Stomach smooth muscle (tissue), 2 donors: ENCODE measurements around the gene TIMM17A.
"Not testable (repeated sequence)": the region's sequence is repeated elsewhere in the genome, so short reads cannot be mapped to it uniquely, and the experiment has no call there.

Source experiments
- H3K27ac ChIP-seq: one replicate; pipeline ENCODE4 v1.7.0; 2013; ENCODE audit warnings: mild to moderate bottlenecking, low read length, inconsistent platforms
- H3K27me3 ChIP-seq, 2 donors: one replicate each; pipeline ENCODE4 v1.7.0; 2013; ENCODE audit warnings: low read length in 2 of 2; ENCODE audit not compliant: insufficient read depth in 2 of 2, control insufficient read depth in 1 of 2
- H3K36me3 ChIP-seq, 2 donors: one replicate each; pipeline ENCODE4 v1.7.0; 2013; ENCODE audit warnings: low read length in 2 of 2; ENCODE audit not compliant: control insufficient read depth in 2 of 2, insufficient read depth in 2 of 2
- H3K4me1 ChIP-seq: one replicate; pipeline ENCODE4 v1.7.0; 2013; ENCODE audit warnings: low read length; ENCODE audit not compliant: control insufficient read depth, insufficient read depth
- H3K4me3 ChIP-seq, 2 donors: one replicate each; pipeline ENCODE4 v1.7.0; 2013; ENCODE audit warnings: low read length in 2 of 2
- H3K9ac ChIP-seq, 2 donors: one replicate each; pipeline ENCODE4 v1.7.0; 2013; ENCODE audit warnings: low read length in 2 of 2, mild to moderate bottlenecking in 1 of 2
- H3K9me3 ChIP-seq, 2 donors: one replicate each; pipeline ENCODE4 v1.7.0; 2013; ENCODE audit warnings: low read length in 2 of 2; ENCODE audit not compliant: control insufficient read depth in 2 of 2
- donor health status: healthy.
- donor health status: Pancreatic carcinoma.

TIMM17A gene

GRCh38 chr1:201939574-201939973 is 15.7 kb upstream of the TIMM17A start:
- peaks cover 39% of the 10 kb centered on the region for H3K4me1 ChIP-seq
- peak overlapping the region; percentile 32 to 55 for H3K9ac ChIP-seq
- H3K27ac ChIP-seq = peak overlapping the region; percentile 76
- H3K4me3 ChIP-seq = peak overlapping the region; percentile 47 to 65
- H3K27me3 ChIP-seq = no peaks in the 10 kb centered on the region
- peaks cover 21 to 29% of the 10 kb centered on the region in 2 donors for H3K36me3 ChIP-seq
- no peaks in the 10 kb centered on the region for H3K9me3 ChIP-seq

DNA sequence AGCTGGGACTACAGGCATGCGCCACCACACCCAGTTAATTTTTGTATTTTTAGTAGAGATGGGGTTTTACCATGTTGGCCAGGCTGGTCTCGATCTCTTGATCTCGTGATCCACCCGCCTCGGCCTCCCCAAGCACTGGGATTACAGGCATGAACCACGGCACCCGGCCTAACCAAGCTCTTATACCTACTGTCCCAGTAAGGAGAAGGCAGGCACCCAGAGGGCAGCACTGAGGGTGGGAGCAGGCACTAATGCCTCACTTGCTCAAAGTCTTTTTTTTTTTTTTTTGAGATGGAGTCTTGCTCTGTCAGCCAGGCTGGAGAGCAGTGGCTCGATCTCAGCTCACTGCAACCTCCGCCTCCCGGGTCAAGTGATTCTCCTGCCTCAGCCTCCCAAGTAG is 15.0 kb upstream of the TIMM17A start:
- not testable (repeated sequence) for H3K9ac ChIP-seq, H3K9me3 ChIP-seq, H3K27me3 ChIP-seq
- Histone ChIP-seq H3K36me3 (peaks cover 21 to 29% of the 10 kb centered on the region in 2 donors), H3K4me1 (peaks cover 39% of the 10 kb centered on the region), H3K4me3 (peak overlapping the region in 1 of 2 donors; percentile 65), H3K27ac (peak overlapping the region; percentile 76)

DNA sequence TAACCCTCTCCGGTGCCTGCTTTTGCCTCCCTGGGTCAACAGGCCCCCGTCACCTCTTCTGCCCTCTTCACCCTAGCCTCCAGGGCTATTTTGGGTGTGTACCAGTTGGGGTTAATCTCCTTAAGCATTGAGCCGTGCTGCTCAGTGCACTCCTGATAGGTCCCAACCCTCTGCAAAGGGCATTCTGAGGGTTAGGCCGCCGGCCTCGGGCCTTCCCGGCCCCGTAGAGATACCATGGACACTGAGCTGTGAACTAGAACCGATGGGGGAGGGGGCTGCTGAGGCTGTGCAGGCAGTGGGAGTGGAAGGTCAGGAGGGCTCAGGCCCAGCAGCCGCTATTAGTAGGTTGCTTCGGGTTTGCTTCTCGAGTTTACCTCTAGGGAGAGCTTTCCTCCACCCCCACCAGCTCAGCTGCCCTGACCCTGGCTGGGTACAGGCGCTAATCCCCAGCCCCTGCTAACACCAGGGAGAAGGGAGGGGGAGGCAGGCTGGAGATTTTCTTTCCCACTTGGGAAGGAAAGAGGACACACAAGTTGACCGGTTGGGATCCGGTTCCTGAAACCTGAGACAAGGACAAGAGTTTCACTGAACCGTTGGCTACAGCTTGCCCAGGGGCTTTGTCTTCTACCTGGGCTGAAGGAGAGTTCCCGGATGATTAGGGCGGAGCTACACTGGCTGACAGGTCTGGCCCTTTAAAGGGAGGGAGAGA is 13.7 kb upstream of the TIMM17A start:
- peak overlapping the region; percentile 60 to 99 for H3K4me3 ChIP-seq
- H3K9ac ChIP-seq = peak overlapping the region; percentile 63 to 85
- no peaks in the 10 kb centered on the region for H3K9me3 ChIP-seq
- H3K27ac ChIP-seq = peak overlapping the region; percentile 82
- no peaks in the 10 kb centered on the region for H3K27me3 ChIP-seq
- peaks cover 37% of the 10 kb centered on the region for H3K4me1 ChIP-seq
- H3K36me3 ChIP-seq = peaks cover 25 to 26% of the 10 kb centered on the region in 2 donors

GRCh38 chr1:201942129-201942495 is 13.2 kb upstream of the TIMM17A start:
- Histone ChIP-seq H3K4me3 (peak overlapping the region; percentile 60 to 99), H3K9me3 (no peaks in the 10 kb centered on the region), H3K4me1 (peaks cover 38% of the 10 kb centered on the region), H3K36me3 (peaks cover 21% of the 10 kb centered on the region in 2 donors), H3K27me3 (no peaks in the 10 kb centered on the region), H3K9ac (peak overlapping the region; percentile 63 to 85), H3K27ac (peak overlapping the region; percentile 82)

GRCh38 chr1:201944002-201944401 is 11.3 kb upstream of the TIMM17A start:
- Histone ChIP-seq H3K4me3 (peak overlapping the region; percentile 98 to 99), H3K36me3 (peaks cover 17 to 21% of the 10 kb centered on the region in 2 donors), H3K9me3 (no peaks in the 10 kb centered on the region), H3K4me1 (peaks cover 37% of the 10 kb centered on the region), H3K27ac (peak overlapping the region; percentile 100), H3K9ac (peak overlapping the region; percentile 99 to 100), H3K27me3 (no peaks in the 10 kb centered on the region)

DNA sequence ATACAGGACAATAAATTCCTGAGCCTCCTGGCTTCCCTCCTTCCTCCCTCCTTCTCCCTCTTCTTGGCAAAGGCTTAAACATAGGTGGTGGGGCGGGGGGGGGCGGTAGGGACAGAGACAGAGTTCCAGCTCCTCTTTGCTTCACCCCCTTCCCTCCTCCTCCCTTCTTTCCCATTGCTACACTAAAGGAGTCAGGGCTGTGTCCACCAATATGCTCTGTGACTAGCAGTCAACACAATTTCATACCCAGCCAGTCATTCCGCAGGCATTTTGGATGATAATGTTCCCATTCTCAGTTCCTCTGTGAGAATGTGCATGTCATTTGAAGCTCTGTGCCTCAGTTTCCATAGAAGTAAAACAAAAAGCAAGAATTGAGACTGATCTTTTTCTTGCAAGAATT is 10.7 kb upstream of the TIMM17A start:
- Histone ChIP-seq H3K36me3 (peaks cover 14 to 19% of the 10 kb centered on the region in 2 donors), H3K9me3 (no peaks in the 10 kb centered on the region), H3K27ac (peak overlapping the region; percentile 100), H3K4me3 (peak overlapping the region; percentile 98 to 99), H3K27me3 (no peaks in the 10 kb centered on the region), H3K9ac (peak overlapping the region; percentile 99 to 100), H3K4me1 (peaks cover 31% of the 10 kb centered on the region)

- H3K9ac ChIP-seq = peak overlapping the region; percentile 99 to 100
- peaks cover 29% of the 10 kb centered on the region for H3K4me1 ChIP-seq
- peak overlapping the region; percentile 100 for H3K27ac ChIP-seq
- H3K9me3 ChIP-seq = no peaks in the 10 kb centered on the region
- peaks cover 14 to 16% of the 10 kb centered on the region in 2 donors for H3K36me3 ChIP-seq
- peak overlapping the region; percentile 98 to 99 for H3K4me3 ChIP-seq
- no peaks in the 10 kb centered on the region for H3K27me3 ChIP-seq
Measured at GRCh38 chr1:201945157-201945556, 10.1 kb upstream of the TIMM17A start.

- Histone ChIP-seq H3K9ac (peak overlapping the region; percentile 99 to 100), H3K9me3 (no peaks in the 10 kb centered on the region), H3K36me3 (peaks cover 14 to 16% of the 10 kb centered on the region in 2 donors), H3K4me1 (peaks cover 23% of the 10 kb centered on the region), H3K27me3 (no peaks in the 10 kb centered on the region), H3K27ac (peak overlapping the region; percentile 100), H3K4me3 (peak overlapping the region; percentile 98 to 99)
Measured at GRCh38 chr1:201945863-201946223, 9.5 kb upstream of the TIMM17A start.

DNA sequence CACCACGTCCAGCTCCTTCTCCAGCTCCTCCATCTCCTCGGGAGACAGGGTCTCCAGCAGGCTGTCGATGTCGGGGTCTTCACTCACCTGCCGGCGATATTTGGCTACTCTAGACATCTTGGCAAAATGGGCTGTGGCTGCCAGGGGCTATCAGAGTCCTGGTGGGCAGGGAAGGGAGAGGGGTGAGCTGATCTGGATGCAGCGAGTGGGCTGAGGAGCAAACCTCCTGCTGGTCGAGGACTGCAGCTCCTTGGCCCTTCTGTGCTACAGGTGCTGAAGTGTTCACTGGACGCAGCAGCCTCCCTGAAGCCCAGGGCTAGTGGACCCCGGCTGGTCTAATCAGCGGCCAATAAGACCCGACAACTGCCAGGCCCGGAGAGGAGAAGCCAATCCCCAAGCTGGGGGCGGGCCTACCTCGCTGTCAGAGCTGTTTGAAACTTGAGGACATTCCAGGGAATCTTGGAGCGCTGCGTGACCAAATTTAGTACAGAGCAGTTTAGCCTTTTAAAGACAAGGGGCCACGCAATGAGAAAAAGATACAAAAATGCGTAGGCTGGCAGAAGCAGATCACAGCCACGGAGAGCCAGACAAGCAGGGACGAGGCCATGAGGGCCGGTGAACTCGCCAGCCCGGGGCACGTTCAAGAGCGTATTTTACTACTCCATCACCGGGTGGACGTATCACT is 8.9 kb upstream of the TIMM17A start, which contains the start of gene LMOD1:
Gene LMOD1, minus strand, starts transcription at position 325 of the 685 bp plus-strand sequence. Its CDS starts 208 bp downstream, at position 117.
- Histone ChIP-seq H3K27ac (peak within 1 kb of the TSS; percentile 100), H3K4me1 (peaks cover 20% of the 10 kb centered on the region), H3K27me3 (no peaks in the 10 kb centered on the region), H3K9ac (peak within 1 kb of the TSS; percentile 99 to 100), H3K9me3 (no peaks in the 10 kb centered on the region), H3K36me3 (peaks cover 14 to 16% of the 10 kb centered on the region in 2 donors), H3K4me3 (peak within 1 kb of the TSS; percentile 98 to 99)

- peak overlapping the region; percentile 96 to 97 for H3K9ac ChIP-seq
- peak overlapping the region; percentile 100 for H3K27ac ChIP-seq
- peak overlapping the region in 1 of 2 donors; percentile 99 for H3K4me3 ChIP-seq
- no peaks in the 10 kb centered on the region for H3K27me3 ChIP-seq
- peaks cover 10% of the 10 kb centered on the region in 2 donors for H3K36me3 ChIP-seq
- peaks cover 14% of the 10 kb centered on the region for H3K4me1 ChIP-seq
- H3K9me3 ChIP-seq = no peaks in the 10 kb centered on the region
Measured at GRCh38 chr1:201947697-201948008, 7.7 kb upstream of the TIMM17A start.

GRCh38 chr1:201949491-201949890 is 5.8 kb upstream of the TIMM17A start:
- Histone ChIP-seq H3K4me1 (peaks cover 14% of the 10 kb centered on the region), H3K27me3 (no peaks in the 10 kb centered on the region), H3K9me3 (no peaks in the 10 kb centered on the region), H3K4me3 (no peak overlapping the region), H3K9ac (no peak overlapping the region), H3K27ac (no peak overlapping the region), H3K36me3 (peaks cover 0 to 4% of the 10 kb centered on the region in 2 donors)
